HEK293T (cell line): ENCODE measurements around the gene CCDC40.

Experiments used
- CTCF ChIA-PET: fragments of 350-600 bp; formaldehyde crosslinking; extraction: SDS; loops from one replicate; lab custom pipeline; 2021; ENCODE audit warnings: antibody characterized with exemption, inconsistent platforms; lab: Yijun Ruan, JAX
- POLR2A ChIA-PET: fragments of 350-600 bp; formaldehyde crosslinking; extraction: SDS; loops from one replicate; lab custom pipeline; 2020; ENCODE audit warnings: antibody characterized with exemption, inconsistent platforms; lab: Yijun Ruan, JAX
- DNase-seq: peaks from one replicate; pipeline ENCODE4 v3.0.0; 2012; ENCODE audit warnings: mixed read lengths; ENCODE audit errors: extremely low spot score
- ARNT ChIP-seq: fragments of 450-650 bp; IDR thresholded peaks from 2 replicates; pipeline ENCODE4 v1.6.1; 2017; ENCODE audit warnings: mild to moderate bottlenecking
- BHLHE40 ChIP-seq: fragments of 450-650 bp; IDR thresholded peaks from 2 replicates; pipeline ENCODE4 v1.6.1; 2016; ENCODE audit warnings: mild to moderate bottlenecking, moderate library complexity, borderline replicate concordance
- CTBP1 ChIP-seq: fragments of 450-650 bp; IDR thresholded peaks from 2 replicates; pipeline ENCODE4 v1.6.1; 2016; ENCODE audit warnings: borderline replicate concordance
- ELF4 ChIP-seq: fragments of 450-650 bp; IDR thresholded peaks from 2 replicates; pipeline ENCODE4 v1.6.1; 2017; ENCODE audit warnings: antibody characterized with exemption
- FOXA1 ChIP-seq: fragments of 450-650 bp; IDR thresholded peaks from 2 replicates; pipeline ENCODE4 v1.6.1; 2016; ENCODE audit warnings: mild to moderate bottlenecking
- FOXK2 ChIP-seq: fragments of 450-650 bp; IDR thresholded peaks from 2 replicates; pipeline ENCODE4 v1.6.1; 2016; ENCODE audit warnings: mild to moderate bottlenecking
- FOXM1 ChIP-seq: fragments of 450-650 bp; IDR thresholded peaks from 2 replicates; pipeline ENCODE4 v1.6.1; 2017; ENCODE audit warnings: mild to moderate bottlenecking, borderline replicate concordance
- HDGF ChIP-seq: fragments of 450-650 bp; IDR thresholded peaks from 2 replicates; pipeline ENCODE4 v1.6.1; 2017; ENCODE audit warnings: antibody characterized with exemption, borderline replicate concordance
- L3MBTL2 ChIP-seq: fragments of 450-650 bp; conservative IDR thresholded peaks from 2 replicates; pipeline ENCODE4 v1.6.1; 2016; ENCODE audit warnings: mild to moderate bottlenecking
- LEF1 ChIP-seq: fragments of 450-650 bp; IDR thresholded peaks from 2 replicates; pipeline ENCODE4 v1.6.1; 2017; ENCODE audit warnings: mild to moderate bottlenecking, borderline replicate concordance
- NFRKB ChIP-seq: fragments of 450-650 bp; IDR thresholded peaks from 2 replicates; pipeline ENCODE4 v1.6.1; 2016; ENCODE audit warnings: mild to moderate bottlenecking, moderate library complexity
- SP1 ChIP-seq: fragments of 450-650 bp; IDR thresholded peaks from 2 replicates; pipeline ENCODE4 v1.6.1; 2017
- SUZ12 ChIP-seq: fragments of 450-650 bp; IDR thresholded peaks from 2 replicates; pipeline ENCODE4 v1.6.1; 2016; ENCODE audit warnings: mild to moderate bottlenecking
- ZNF384 ChIP-seq: fragments of 450-650 bp; IDR thresholded peaks from 2 replicates; pipeline ENCODE4 v1.6.1; 2016
- TF ChIP-seq, protein P1 (sequence below): fragments of 450-650 bp; IDR thresholded peaks from 2 replicates; pipeline ENCODE4 v1.6.1; 2016

CCDC40 gene

GRCh38 chr17:80067393-80067986, 31.0 kb downstream of the CCDC40 start:
- no peak for TF ChIP-seq FOXA1
- peak; percentile 62 for TF ChIP-seq L3MBTL2
- DNase-seq = no peak
- ChIA-PET CTCF (no interaction called here), POLR2A (no interaction called here)

DNA sequence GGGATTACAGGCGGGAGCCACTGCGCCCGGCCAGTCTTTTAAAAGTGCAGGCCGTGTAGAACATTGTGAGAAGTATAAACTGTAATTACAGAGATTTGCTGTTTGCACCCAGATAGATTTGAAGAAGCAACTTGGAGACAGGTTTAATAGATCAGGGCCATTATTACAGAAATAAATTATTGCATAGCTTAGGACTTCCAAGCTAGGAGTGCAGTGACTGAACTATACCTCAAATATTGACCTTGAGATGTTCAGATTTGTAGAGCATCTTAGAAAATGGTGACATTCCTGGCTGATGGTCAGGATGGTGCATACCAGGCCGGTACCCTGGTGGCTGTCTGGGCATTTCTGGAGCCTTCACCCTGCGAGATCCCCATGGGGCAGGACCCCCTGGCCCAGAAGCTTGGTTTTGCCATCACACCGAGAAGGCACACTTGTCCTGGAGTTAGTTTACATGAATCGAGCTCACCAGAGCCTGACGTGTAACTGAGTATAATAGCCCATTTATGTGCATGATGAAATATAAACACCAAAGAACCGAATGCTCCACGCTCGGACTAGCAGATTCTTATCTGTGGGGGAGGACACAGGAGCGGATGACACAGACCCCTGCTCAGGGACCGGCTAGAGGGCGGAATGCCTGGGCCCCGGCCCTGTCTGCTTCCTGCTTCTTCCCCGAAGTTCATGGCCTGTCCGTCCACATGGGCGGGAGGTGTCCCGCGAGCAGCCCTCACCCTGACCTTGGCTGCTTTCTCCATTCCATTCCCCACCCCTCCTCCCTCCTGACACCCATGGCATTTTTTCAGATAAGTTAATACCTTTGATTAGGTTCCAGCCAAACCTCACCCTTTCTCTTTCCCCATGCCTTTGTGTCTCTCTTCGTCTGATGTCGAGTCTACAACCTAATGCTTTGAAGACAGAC, 32.1 kb downstream of the CCDC40 start:
- TF ChIP-seq LEF1 (no peak), L3MBTL2 (peak; percentile 55)
- ChIA-PET CTCF (interaction anchor here (0.6 to 0.8 kb wide), 2 partner anchors 11 to 58 kb away, joined by 3 read pairs; no protein-coding TSS in a partner anchor), POLR2A (interaction anchor here (1.6 kb wide), 1 partner anchor 9 kb away, joined by 4 read pairs; no protein-coding TSS in a partner anchor)
- DNase-seq = peak; percentile 26

GRCh38 chr17:80070375-80071115, 34.1 kb downstream of the CCDC40 start:
- no peak for DNase-seq
- CTCF ChIA-PET = interaction anchor here (0.6 kb wide), 1 partner anchor 62 kb away, joined by 3 read pairs; no protein-coding TSS in a partner anchor
- TF ChIP-seq LEF1 (no peak), ELF4 (no peak), CTBP1 (no peak), SP1 (no peak), ARNT (no peak), ZNF384 (no peak), FOXA1 (no peak), SUZ12 (no peak), FOXK2 (no peak), FOXM1 (no peak), HDGF (no peak), L3MBTL2 (no peak), BHLHE40 (no peak), NFRKB (no peak)
- TF ChIP-seq, protein P1, sequence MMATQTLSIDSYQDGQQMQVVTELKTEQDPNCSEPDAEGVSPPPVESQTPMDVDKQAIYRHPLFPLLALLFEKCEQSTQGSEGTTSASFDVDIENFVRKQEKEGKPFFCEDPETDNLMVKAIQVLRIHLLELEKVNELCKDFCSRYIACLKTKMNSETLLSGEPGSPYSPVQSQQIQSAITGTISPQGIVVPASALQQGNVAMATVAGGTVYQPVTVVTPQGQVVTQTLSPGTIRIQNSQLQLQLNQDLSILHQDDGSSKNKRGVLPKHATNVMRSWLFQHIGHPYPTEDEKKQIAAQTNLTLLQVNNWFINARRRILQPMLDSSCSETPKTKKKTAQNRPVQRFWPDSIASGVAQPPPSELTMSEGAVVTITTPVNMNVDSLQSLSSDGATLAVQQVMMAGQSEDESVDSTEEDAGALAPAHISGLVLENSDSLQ = no peak
- POLR2A ChIA-PET = interaction anchor here (1.1 kb wide), 1 partner anchor 78 kb away, joined by 4 read pairs; no protein-coding TSS in a partner anchor

DNA sequence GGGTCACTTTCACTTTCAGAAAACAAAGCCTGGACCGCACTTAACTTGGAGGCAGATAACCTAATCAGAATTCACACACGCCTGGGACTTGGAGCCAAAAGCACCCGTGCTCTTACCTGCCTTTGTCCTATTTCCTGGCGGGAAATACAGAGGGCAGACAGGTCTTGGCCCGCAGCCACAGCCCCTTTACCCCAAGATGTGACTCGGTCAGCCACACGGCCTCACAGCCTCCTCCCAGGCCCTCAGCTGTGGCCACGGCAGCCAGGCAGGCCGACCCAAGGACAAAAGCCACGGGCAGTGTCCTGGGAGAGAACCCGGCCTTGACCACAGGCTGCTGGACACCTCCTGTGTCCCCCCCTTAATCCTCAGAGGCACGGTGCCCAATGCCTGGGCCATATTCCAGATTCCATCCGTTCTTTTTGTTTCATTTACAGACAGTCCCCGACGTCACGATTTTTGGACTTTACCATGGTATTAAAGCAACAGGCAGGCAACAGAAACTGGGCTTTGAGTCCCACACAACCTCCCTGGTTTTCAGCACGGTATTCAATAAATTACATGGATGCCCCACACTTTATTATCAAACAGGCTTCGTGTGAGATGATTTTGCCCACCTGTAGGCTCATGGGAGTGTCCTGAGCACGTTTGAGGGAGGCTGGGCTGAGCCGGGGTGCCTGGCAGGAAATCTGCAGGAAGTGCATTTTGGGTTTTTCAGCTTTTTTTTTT, 34.8 kb downstream of the CCDC40 start:
- CTCF ChIA-PET = interaction anchor here (0.6 kb wide), 1 partner anchor 63 kb away, joined by 3 read pairs; no protein-coding TSS in a partner anchor
- TF ChIP-seq LEF1 (no peak), FOXM1 (no peak), ELF4 (no peak), ZNF384 (no peak), ARNT (no peak), L3MBTL2 (no peak), SP1 (no peak), BHLHE40 (no peak), HDGF (no peak)
- TF ChIP-seq, protein P1 = no peak
- no peak for DNase-seq
- POLR2A ChIA-PET = interaction anchor here (1.1 kb wide), 1 partner anchor 79 kb away, joined by 4 read pairs; no protein-coding TSS in a partner anchor

GRCh38 chr17:80072410-80072809, 36.0 kb downstream of the CCDC40 start:
- DNase-seq = no peak
- ChIA-PET POLR2A (interaction anchor here (1.0 kb wide), 1 partner anchor 64 kb away, joined by 3 read pairs; no protein-coding TSS in a partner anchor), CTCF (no interaction called here)
- TF ChIP-seq ZNF384 (no peak), ARNT (no peak), CTBP1 (no peak), NFRKB (no peak), ELF4 (no peak)

GRCh38 chr17:80080081-80080480, 43.6 kb downstream of the CCDC40 start:
- ChIA-PET CTCF (no interaction called here), POLR2A (no interaction called here)
- TF ChIP-seq, protein P1 = no peak
- TF ChIP-seq BHLHE40 (no peak), ZNF384 (no peak), L3MBTL2 (no peak), SUZ12 (no peak), NFRKB (no peak), HDGF (no peak)
- DNase-seq = no peak
